Stimulated activated CD4-positive, alpha-beta T cell treated with anti-CD3 and anti-CD28 coated beads, Interleukin-1b, Interleukin-23, amount 100 ng/mL, for 48 hours (primary cell): Measurements from ENCODE around the gene SLC16A7.

Experiments used
- DNase-seq: peaks from one replicate; pipeline ENCODE4 v3.0.0-alpha.2; 2020

SLC16A7 gene

DNA sequence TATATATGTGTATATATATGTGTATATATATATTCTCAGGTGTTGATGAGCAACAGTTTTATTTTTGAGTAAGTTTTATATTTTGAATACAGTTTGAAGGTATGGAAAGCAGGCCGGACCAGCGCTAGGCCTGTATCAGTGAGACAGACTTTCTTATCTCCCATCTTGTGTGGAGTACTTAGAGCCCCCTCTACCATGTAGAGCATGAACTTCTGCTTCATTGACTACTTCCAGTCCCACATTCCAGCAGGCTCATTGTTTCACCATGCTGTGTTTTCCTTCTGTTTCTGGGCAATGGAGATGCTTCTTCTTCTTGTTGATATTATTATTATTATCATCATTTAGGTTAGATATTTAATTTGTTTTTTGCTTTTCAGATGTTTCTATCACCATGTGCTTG, 76.4 kb downstream of the SLC16A7 start:
- no peak for DNase-seq

GRCh38 chr12:59675461-59675860, 79.6 kb downstream of the SLC16A7 start:
- no peak for DNase-seq

DNA sequence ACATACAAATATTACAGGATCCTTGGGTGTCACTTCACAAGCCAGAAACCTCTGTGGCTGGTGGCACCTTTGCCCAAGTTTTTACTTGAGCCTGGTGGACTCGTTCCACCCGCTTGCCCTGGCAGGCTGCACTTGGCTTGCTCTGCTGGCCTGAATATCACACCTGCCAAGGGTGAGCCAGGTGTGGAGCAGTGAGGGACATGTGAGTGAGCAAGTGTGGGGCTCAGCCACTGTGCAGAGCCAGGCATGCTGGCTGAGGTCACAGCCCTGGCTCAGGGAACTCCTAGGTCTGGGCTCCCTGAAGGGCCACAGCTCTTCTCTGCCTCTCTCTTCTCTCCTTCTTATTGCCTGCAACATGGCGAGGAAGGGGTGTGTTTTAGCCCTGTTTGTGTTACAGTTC, 82.0 kb downstream of the SLC16A7 start:
- no peak for DNase-seq

GRCh38 chr12:59678759-59679411, 83.1 kb downstream of the SLC16A7 start:
- no peak for DNase-seq

GRCh38 chr12:59689776-59690175, 93.9 kb downstream of the SLC16A7 start:
- no peak for DNase-seq

- no peak for DNase-seq
Measured at GRCh38 chr12:59695379-59695778, 99.5 kb downstream of the SLC16A7 start.

DNA sequence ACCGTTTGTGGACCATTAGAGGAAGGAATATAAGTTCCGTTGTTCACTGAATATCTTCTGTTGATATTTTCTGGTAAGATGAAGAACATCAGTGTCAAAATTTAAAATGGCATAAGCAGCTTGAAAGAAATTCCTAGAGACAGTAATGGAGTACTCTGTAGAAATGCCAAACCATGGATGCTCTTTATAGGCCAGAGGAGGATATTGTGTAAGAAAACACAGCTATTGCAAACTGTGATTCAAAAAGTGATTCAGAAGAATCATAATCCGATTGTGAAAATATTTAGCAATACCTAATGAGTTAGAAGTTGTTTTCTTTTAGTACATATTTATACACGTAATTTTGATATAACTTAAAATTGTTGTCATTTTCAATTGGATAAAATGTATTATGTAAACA, 102.8 kb downstream of the SLC16A7 start:
- DNase-seq = no peak

DNA sequence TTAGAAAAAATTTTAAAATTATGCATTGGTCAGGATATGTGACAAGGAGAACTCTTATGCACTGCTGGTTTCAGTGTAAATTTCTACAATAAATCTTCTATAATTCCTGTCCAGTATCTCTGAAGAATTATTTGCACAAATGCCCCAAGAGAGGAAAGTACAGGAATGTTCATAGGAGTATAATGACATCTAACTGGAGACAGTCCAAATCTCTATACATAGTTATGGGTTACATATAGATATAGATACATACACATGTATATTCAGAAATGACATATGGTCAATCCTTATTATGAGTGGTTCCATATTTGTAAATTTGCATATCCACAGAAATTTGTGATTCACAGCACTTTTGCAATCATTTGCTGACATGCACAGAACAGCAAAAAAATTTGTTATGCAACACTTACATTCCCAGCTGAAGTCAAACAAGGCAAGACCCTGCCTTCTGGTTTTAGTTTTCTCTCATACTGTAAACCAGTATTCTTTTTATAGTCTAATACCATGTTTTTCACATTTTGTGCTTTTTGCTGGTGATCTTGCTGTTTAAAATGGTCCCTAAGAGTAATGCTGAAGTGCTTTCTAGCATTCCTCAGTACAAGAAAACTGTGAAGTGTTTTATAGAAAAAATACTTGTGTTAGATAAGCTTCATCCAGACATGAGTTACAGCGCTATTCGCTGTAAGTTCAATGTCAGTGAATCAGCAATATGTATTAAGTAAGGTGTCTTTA, 103.8 kb downstream of the SLC16A7 start:
- DNase-seq = no peak

- DNase-seq = no peak
Measured at GRCh38 chr12:59700153-59700450, 104.3 kb downstream of the SLC16A7 start.

- no peak for DNase-seq
Measured at GRCh38 chr12:59708064-59708463, 112.2 kb downstream of the SLC16A7 start.

- DNase-seq = no peak
Measured at GRCh38 chr12:59708484-59708883, 112.7 kb downstream of the SLC16A7 start.

DNA sequence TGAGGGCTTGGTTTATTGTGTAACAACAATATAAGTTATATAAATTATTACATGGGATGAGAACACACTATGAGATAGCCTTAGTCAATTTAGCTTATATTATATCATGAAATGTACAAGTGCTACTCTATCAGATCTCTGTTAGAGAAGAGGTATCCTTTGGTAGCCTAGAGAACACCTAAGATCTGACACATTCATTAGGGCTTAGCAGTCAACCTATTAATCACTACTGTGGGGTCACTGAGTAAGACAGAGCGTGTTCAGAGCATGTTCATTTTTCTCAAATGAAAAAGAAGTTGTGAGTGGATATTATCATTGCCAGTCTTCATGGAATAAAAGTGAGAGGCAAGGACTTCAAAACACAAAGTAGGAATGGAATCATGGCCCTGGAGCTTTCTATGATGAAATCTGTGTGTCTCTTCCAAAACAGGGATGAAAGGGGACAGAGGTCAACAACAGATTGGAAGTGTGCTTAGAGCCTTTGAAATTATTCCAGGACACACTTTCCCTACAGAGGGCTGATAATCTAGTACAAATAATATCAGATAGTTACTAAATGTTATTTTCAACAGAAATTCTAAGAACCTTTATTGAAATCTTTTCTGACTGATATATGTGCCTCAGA, 114.3 kb downstream of the SLC16A7 start:
- DNase-seq = no peak

- no peak for DNase-seq
Measured at GRCh38 chr12:59710964-59711363, 115.1 kb downstream of the SLC16A7 start.

DNA sequence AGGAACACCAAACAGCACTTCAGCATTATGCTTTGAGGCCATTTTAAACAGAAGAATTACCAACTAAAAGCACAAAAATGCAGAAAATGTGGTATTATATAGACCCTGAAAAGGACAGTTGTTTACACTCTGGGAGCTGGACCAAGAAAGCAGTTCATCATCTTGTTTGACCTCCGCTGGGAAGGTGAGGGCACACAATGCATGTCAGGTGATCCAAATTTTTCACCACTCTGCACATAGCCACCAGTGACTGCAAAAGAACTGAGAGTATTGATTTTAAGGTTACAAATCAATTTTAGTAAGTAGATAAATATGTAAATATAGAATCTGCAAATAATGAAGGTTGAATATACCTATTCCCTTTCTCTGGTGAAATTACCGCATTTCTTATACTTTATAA, 119.6 kb downstream of the SLC16A7 start:
- DNase-seq = no peak

- DNase-seq = no peak
Measured at GRCh38 chr12:59716043-59716442, 120.2 kb downstream of the SLC16A7 start.

GRCh38 chr12:59717436-59717835, 121.6 kb downstream of the SLC16A7 start:
- no peak for DNase-seq

GRCh38 chr12:59719701-59720100, 123.9 kb downstream of the SLC16A7 start:
- no peak for DNase-seq

- DNase-seq = no peak
Measured at GRCh38 chr12:59723520-59723919, 127.7 kb downstream of the SLC16A7 start.

- no peak for DNase-seq
Measured at GRCh38 chr12:59724011-59724695, 128.3 kb downstream of the SLC16A7 start.

- DNase-seq = no peak
Measured at GRCh38 chr12:59733200-59733599, 137.4 kb downstream of the SLC16A7 start.

- no peak for DNase-seq
Measured at GRCh38 chr12:59734371-59734770, 138.5 kb downstream of the SLC16A7 start.

GRCh38 chr12:59735231-59735630, 139.4 kb downstream of the SLC16A7 start:
- DNase-seq = no peak

DNA sequence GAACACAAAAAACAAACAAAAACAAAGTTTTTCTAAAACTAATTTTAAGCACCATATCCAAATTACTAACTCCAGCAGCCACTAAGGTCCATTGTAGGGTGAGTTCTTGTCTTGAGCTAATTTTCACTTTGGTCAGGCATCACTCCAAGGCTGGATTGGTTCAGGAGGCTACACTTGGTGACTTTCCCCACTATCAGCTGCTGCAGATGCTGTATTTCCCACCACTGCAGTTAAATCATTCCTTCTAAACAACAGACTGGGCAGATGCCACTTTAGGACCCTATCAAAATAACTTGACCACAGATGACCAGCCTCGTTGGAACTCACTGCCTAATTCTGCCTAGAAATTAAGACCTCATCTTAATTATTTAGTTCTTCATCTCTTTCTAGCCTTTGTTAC, 140.5 kb downstream of the SLC16A7 start:
- DNase-seq = no peak

- no peak for DNase-seq
Measured at GRCh38 chr12:59736786-59737185, 141.0 kb downstream of the SLC16A7 start.
